ENCODE data around the gene FRAS1. TPM values are rescaled to one million over a fixed set of nuclear protein-coding genes. Genes with fewer than 3 reads are reported as not detected.

FRAS1 gene
- total and polyA plus RNA-seq, 3 experiments from 2014 or later = not detected

DNA sequence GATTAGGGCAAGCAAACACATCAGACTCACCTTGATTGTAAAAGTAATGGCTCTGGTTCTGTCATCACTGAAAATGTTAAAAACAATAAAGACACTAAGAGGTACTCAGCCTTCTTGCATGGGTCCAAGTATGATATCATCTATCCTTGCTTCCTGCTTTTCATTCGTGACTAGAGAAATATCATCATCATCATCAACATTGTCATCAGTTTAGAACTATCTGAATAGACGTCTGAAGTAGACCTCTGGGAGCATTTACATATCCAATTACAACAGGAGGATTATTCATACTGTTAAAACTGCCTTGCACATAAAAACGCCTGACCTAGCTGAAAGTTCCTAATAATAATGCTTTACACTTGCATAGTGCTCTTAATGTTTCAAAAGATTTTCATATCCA lies 9.8 kb upstream of the FRAS1 start:
- Mint-ChIP-seq H3K4me3 (no peak overlapping the region), H3K27me3 (peaks cover 6 to 23% of the 10 kb centered on the region in 2 donors), H3K9me3 (no peaks in the 10 kb centered on the region), H3K36me3 (no peaks in the 10 kb centered on the region), H3K4me1 (no peaks in the 10 kb centered on the region), H3K27ac (no peak overlapping the region)
- Histone ChIP-seq H3K36me3 (ENCODE audit: insufficient read depth, low read length) (no peaks in the 10 kb centered on the region), H3K9me3 (ENCODE audit: low read length) (no peaks in the 10 kb centered on the region), H3K4me1 (ENCODE audit: insufficient read depth, low read length) (no peaks in the 10 kb centered on the region), H3K27me3 (ENCODE audit: insufficient read depth, low read length, poor library complexity, severe bottlenecking) (no peaks in the 10 kb centered on the region), H3K4me3 (ENCODE audit: low read length) (no peak overlapping the region), H3K27ac (ENCODE audit: low read depth, low read length) (no peak overlapping the region)
- CTCF ChIA-PET = interaction anchor here (1.0 kb wide), 1 partner anchor 11 kb away, joined by 4 read pairs; no protein-coding TSS in a partner anchor
- DNase-seq = no peak
- POLR2A ChIA-PET = interaction anchor here (0.6 kb wide), 1 partner anchor 636 kb away, joined by 3 read pairs; no protein-coding TSS in a partner anchor

DNA sequence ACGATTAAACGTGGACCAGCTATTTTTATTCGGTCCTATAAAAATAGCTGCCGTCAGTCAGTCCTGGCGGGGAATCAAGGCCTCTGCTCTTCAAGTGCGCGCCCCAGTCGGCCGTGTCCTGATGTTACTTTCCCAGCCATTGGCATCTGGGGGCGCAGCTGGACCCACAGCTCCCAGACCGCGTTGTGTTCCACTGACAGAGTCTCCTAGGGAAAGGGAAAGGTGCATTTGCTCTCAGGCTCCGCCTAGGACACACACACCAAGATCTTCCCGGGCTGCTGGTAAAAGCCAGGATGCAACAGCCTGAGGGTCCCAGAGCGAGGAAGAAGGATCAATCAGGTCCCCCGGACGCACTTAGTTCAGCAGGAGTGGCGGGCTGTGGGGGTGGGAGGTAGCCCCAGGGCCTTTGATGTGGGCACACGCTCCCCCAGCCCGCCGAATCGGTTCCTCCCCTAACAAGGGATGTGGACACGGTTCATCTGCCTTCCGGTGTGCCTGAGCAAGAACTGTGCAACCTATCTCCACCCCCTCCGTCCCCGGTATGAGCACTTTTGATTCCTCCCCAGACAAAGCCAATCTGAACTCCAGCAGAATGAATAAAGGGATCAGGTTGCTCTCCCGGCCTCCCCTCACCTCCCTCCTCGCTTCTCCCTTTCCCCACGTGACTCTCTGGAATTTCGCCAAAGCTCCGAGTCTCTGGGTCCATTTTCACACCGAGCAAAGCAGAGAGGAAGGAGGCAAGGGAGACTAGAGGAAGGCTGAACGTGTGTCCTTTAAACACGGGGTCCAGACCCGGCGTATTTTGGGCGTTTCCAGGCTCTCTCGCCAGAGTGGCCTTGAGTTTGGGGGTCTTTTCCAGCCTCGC lies 626 bp upstream of the FRAS1 start:
- Mint-ChIP-seq H3K9me3 (no peaks in the 10 kb centered on the region), H3K27ac (peak overlapping the region in 2 of 8 donors; percentile 6 to 29), H3K36me3 (no peaks in the 10 kb centered on the region), H3K4me1 (peaks cover 27 to 35% (median 34%) of the 10 kb centered on the region in 3 donors), H3K27me3 (peaks cover 44 to 80% of the 10 kb centered on the region in 2 donors), H3K4me3 (peak overlapping the region; percentile 8 to 89 (median 82))
- no peak overlapping the region for H3K27ac ChIP-seq (ENCODE audit: low read depth, low read length)
- ChIA-PET POLR2A (no interaction called here), CTCF (no interaction called here)
- H3K4me3 ChIP-seq (ENCODE audit: low read length) = peak overlapping the region; percentile 71
- peaks cover 34% of the 10 kb centered on the region for H3K27me3 ChIP-seq (ENCODE audit: insufficient read depth, low read length, poor library complexity, severe bottlenecking)
- peak in 1 of 5 donors; percentile 22 for DNase-seq
- no peaks in the 10 kb centered on the region for H3K9me3 ChIP-seq (ENCODE audit: low read length)
- H3K4me1 ChIP-seq (ENCODE audit: insufficient read depth, low read length) = peaks cover 20% of the 10 kb centered on the region
- H3K36me3 ChIP-seq (ENCODE audit: insufficient read depth, low read length) = no peaks in the 10 kb centered on the region

DNA sequence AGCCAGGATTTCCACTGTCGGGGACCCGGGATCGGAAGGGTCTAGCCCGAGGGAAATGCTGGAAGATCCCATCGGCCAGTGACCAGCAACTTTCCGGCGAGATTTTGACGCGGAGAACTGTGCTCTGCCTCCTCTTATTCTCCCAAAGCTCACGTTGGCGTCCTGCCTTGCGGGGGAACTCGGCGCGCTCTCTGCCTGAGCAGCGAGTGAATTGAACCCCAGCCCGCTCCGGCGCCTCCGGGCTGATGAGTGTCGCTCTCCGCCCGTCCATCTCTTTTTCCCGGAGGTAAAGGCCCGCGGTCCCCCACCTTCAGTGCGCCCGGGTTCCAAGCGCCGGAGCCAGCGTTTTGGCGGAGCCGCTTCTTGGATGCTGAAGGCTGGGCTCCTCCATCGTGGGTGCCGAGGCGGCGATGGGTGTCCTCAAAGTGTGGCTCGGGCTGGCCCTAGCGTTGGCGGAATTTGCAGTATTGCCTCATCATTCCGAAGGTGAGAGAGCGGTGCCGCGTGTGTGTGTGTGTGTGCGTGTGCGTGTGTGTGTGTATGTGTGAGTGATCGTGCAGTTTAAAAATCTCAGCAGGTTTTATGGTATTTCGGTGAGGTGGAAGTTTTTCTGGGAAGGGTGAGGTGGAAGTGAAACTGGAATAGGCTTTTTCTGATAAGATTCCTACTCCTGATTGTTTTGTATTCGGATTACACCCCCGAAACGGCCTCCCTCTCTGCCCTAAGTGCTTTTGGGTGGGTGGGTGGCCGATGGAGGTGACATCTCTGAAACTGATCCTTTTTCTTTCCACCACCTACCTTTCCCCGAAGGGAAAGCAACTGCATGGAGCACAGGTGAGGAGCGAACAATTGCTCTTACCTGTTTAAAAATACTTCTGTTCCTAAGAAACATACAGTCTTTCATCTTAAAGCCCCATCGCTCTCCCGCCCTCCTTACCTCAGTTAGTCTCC lies 752 bp downstream of the FRAS1 start:
- H3K27ac ChIP-seq (ENCODE audit: low read depth, low read length) = no peak overlapping the region
- H3K27me3 ChIP-seq (ENCODE audit: insufficient read depth, low read length, poor library complexity, severe bottlenecking) = peaks cover 34% of the 10 kb centered on the region
- ChIA-PET POLR2A (interaction anchor here (0.7 kb wide), 1 partner anchor 196 kb away, joined by 3 read pairs; no protein-coding TSS in a partner anchor), CTCF (interaction anchor here (1.5 kb wide), 1 partner anchor 11 kb away, joined by 4 read pairs; no protein-coding TSS in a partner anchor)
- H3K4me1 ChIP-seq (ENCODE audit: insufficient read depth, low read length) = peaks cover 20% of the 10 kb centered on the region
- H3K36me3 ChIP-seq (ENCODE audit: insufficient read depth, low read length) = no peaks in the 10 kb centered on the region
- Mint-ChIP-seq H3K4me3 (peak overlapping the region; percentile 67 to 89 (median 82)), H3K36me3 (no peaks in the 10 kb centered on the region), H3K27me3 (peaks cover 41 to 82% of the 10 kb centered on the region in 2 donors), H3K4me1 (peaks cover 27 to 35% (median 34%) of the 10 kb centered on the region in 3 donors), H3K9me3 (no peaks in the 10 kb centered on the region), H3K27ac (peak overlapping the region in 4 of 8 donors; percentile 13 to 68 (median 34))
- peak overlapping the region; percentile 71 for H3K4me3 ChIP-seq (ENCODE audit: low read length)
- no peaks in the 10 kb centered on the region for H3K9me3 ChIP-seq (ENCODE audit: low read length)
- peak in 1 of 5 donors; percentile 17 for DNase-seq

DNA sequence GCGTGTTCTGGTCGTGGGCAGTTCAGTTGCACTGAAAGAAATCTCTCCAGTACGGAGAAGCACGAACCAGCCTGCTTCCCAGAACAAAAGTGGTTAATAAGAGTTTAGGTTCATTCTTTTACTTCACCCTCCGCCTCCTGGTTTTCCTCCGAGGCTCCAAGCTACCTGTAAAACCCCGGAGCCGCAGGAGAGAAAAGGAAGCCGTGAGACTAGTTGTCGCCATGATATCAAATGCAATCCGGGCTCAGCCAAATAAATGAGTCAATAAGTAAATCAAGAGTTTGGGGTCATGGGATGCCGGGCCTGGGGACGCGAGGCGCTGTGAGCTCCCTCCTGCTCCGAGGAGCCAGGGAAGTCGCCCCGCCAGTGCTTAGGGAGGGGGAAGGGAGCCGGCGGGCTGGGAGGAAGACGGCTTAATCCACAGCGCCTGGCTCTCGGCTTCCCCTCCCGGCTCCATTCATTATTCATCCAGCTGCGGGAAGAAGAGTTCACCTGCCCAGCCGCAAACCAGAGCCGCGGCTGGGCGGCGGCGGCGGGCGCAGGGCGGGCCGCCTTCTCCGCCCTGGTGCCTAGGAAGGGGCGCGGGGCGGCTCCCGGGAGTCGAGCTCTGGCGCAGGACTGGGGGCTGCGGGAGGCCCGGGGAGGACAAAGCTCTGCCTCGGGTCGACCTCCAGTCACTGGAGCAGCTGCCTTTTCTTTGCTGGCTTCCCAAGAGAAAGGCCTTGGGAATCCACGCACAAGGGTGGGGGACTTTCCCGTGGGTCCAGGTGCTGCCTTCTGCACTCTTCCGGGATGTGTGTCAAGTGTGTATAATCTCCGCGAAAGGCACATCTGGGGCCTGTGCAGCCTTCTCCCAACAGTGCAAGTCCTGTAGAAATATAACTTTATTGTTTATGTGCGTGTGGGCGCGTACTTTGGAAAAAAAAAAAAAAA lies 1.7 kb downstream of the FRAS1 start:
- ChIA-PET POLR2A (interaction anchor here (0.7 kb wide), 1 partner anchor 197 kb away, joined by 3 read pairs; no protein-coding TSS in a partner anchor), CTCF (interaction anchor here (0.6 to 1.8 kb wide), 6 partner anchors 10 to 1515 kb away, joined by 3 to 6 read pairs (median 4); no protein-coding TSS in a partner anchor)
- Mint-ChIP-seq H3K4me3 (peak overlapping the region; percentile 67 to 89 (median 82)), H3K27ac (peak overlapping the region in 3 of 8 donors; percentile 25 to 68 (median 49)), H3K36me3 (no peaks in the 10 kb centered on the region), H3K27me3 (peaks cover 41 to 81% of the 10 kb centered on the region in 2 donors), H3K9me3 (no peaks in the 10 kb centered on the region), H3K4me1 (peaks cover 27 to 35% (median 34%) of the 10 kb centered on the region in 3 donors)
- Histone ChIP-seq H3K36me3 (ENCODE audit: insufficient read depth, low read length) (no peaks in the 10 kb centered on the region), H3K4me1 (ENCODE audit: insufficient read depth, low read length) (peaks cover 20% of the 10 kb centered on the region), H3K4me3 (ENCODE audit: low read length) (peak overlapping the region; percentile 71), H3K9me3 (ENCODE audit: low read length) (no peaks in the 10 kb centered on the region), H3K27me3 (ENCODE audit: insufficient read depth, low read length, poor library complexity, severe bottlenecking) (peaks cover 34% of the 10 kb centered on the region), H3K27ac (ENCODE audit: low read depth, low read length) (no peak overlapping the region)
- DNase-seq = peak in 1 of 5 donors; percentile 4

DNA sequence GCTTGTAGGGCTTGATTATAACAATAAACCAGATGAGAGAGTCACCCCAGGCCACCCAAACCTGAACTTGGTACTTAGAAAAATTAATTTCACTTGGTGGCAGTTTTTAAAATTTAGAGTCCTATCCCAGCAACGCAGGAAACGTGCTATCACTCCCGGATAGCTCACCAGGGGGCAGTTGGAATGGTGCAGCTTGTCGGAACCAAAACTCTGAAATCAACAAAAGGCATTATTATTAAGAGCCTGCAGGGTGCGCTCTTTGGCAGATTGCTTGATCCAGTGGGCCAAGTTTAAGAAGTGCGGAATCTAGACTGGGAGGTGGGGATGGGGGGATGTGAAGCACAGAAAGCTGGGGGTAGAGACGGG lies 2.4 kb downstream of the FRAS1 start:
- H3K27ac Mint-ChIP-seq = peak overlapping the region in 1 of 8 donors; percentile 49
- ChIA-PET CTCF (interaction anchor here (1.1 to 1.8 kb wide), 5 partner anchors 10 to 70 kb away, joined by 4 to 6 read pairs (median 4); no protein-coding TSS in a partner anchor), POLR2A (no interaction called here)
- peaks cover 20% of the 10 kb centered on the region for H3K4me1 ChIP-seq (ENCODE audit: insufficient read depth, low read length)
- no peak overlapping the region for H3K27ac ChIP-seq (ENCODE audit: low read depth, low read length)
- no peaks in the 10 kb centered on the region for H3K36me3 Mint-ChIP-seq
- no peaks in the 10 kb centered on the region for H3K9me3 ChIP-seq (ENCODE audit: low read length)
- no peaks in the 10 kb centered on the region for H3K36me3 ChIP-seq (ENCODE audit: insufficient read depth, low read length)
- peak overlapping the region; percentile 54 to 87 (median 74) for H3K4me3 Mint-ChIP-seq
- H3K27me3 ChIP-seq (ENCODE audit: insufficient read depth, low read length, poor library complexity, severe bottlenecking) = peaks cover 34% of the 10 kb centered on the region
- H3K4me3 ChIP-seq (ENCODE audit: low read length) = no peak overlapping the region
- no peaks in the 10 kb centered on the region for H3K9me3 Mint-ChIP-seq
- H3K4me1 Mint-ChIP-seq = peaks cover 27 to 35% (median 34%) of the 10 kb centered on the region in 3 donors
- peaks cover 41 to 77% of the 10 kb centered on the region in 2 donors for H3K27me3 Mint-ChIP-seq
- no peak for DNase-seq

DNA sequence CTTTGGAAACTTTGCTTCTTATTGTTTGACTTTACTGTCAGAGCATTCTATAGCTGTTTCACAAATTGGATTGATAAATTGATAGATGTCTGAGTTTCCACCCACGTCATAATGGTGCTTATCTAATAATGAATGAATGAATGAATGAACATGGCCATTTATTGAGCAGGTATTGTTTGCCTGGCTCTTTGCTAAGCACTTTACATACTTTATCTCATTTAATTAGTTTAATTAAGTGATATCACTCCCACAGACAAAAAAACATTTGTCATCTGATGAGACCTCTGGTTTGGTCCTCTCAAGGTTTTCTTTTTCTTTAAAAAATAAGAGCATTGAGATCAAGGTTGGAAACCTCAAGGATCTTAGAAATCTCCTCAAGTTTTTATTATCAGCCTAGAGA lies 2.8 kb downstream of the FRAS1 start:
- peaks cover 34% of the 10 kb centered on the region for H3K27me3 ChIP-seq (ENCODE audit: insufficient read depth, low read length, poor library complexity, severe bottlenecking)
- DNase-seq = no peak
- no peaks in the 10 kb centered on the region for H3K9me3 Mint-ChIP-seq

More for the DNA sequence above, 2.8 kb downstream of the FRAS1 start:
- POLR2A ChIA-PET = no interaction called here
- H3K36me3 ChIP-seq (ENCODE audit: insufficient read depth, low read length) = no peaks in the 10 kb centered on the region
- CTCF ChIA-PET = interaction anchor here (1.1 to 1.8 kb wide), 4 partner anchors 9 to 71 kb away, joined by 4 to 6 read pairs (median 4); no protein-coding TSS in a partner anchor
- no peaks in the 10 kb centered on the region for H3K9me3 ChIP-seq (ENCODE audit: low read length)
- Mint-ChIP-seq H3K36me3 (no peaks in the 10 kb centered on the region), H3K27ac (no peak overlapping the region), H3K4me3 (peak overlapping the region in 2 of 7 donors; percentile 71 to 82), H3K4me1 (peaks cover 27 to 35% (median 34%) of the 10 kb centered on the region in 3 donors), H3K27me3 (peaks cover 37 to 75% of the 10 kb centered on the region in 2 donors)
- no peak overlapping the region for H3K4me3 ChIP-seq (ENCODE audit: low read length)
- peaks cover 20% of the 10 kb centered on the region for H3K4me1 ChIP-seq (ENCODE audit: insufficient read depth, low read length)
- no peak overlapping the region for H3K27ac ChIP-seq (ENCODE audit: low read depth, low read length)
